ENCODE results near the gene OIP5.

DNA sequence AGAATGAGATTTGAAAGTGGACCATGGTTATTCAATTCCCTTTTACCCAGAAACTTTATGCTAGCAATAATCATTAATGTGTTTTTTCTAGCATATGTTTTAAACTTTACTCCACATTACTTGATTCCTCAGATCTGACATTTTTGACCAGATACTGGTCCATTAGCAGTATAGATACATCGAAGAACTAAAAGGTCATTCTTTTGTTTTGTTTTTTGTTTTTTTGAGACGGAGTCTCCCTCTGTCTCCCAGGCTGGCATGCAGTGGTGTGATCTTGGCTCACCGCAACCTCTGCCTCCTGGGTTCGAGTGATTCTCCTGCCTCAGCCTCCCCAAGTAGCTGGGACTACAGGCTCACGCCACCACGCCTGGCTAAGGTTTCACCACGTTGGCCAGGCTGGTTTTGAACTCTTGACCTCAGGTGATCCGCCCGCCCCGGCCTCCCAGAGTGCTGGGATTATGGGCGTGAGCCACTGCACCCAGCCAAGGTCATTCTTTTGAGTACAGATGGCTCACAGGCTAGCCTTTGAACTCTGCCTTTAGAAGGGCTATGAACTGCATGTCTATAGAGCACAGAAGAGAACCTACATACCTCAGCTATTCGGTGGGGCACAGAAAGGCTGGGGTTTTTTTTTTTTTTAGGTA, 72.7 kb downstream of the OIP5 start:
- TF ChIP-seq, protein P1, sequence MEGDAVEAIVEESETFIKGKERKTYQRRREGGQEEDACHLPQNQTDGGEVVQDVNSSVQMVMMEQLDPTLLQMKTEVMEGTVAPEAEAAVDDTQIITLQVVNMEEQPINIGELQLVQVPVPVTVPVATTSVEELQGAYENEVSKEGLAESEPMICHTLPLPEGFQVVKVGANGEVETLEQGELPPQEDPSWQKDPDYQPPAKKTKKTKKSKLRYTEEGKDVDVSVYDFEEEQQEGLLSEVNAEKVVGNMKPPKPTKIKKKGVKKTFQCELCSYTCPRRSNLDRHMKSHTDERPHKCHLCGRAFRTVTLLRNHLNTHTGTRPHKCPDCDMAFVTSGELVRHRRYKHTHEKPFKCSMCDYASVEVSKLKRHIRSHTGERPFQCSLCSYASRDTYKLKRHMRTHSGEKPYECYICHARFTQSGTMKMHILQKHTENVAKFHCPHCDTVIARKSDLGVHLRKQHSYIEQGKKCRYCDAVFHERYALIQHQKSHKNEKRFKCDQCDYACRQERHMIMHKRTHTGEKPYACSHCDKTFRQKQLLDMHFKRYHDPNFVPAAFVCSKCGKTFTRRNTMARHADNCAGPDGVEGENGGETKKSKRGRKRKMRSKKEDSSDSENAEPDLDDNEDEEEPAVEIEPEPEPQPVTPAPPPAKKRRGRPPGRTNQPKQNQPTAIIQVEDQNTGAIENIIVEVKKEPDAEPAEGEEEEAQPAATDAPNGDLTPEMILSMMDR (IDR thresholded peaks at IDR 0.05; ENCODE audit: low read length), result no peak
- no peak for TF ChIP-seq EZH2 (optimal IDR thresholded peaks at IDR 0.05; ENCODE audit: low read depth, low read length)
- TF ChIP-seq EZH2phosphoT487 (IDR thresholded peaks at IDR 0.05; ENCODE audit: low read length), result no peak
